HG03521 (cell line): Measurements from ENCODE around the gene PRR15.
"Not testable (repeated sequence)": the region's sequence is repeated elsewhere in the genome, so short reads cannot be mapped to it uniquely, and the experiment has no call there.

Experiments
- ATAC-seq: cut with Tn5 transposase; IDR thresholded peaks from one replicate; pipeline ENCODE4 v1.9.1; 2021; ENCODE audit warnings: mild to moderate bottlenecking, moderate library complexity; ENCODE audit not compliant: unreplicated experiment

PRR15 gene

GRCh38 chr7:29563590-29564495 lies at the start of gene PRR15:
TSS of gene PRR15 (plus strand) at chr7:29563835. CDS start at chr7:29566330, 2,495 bp downstream.
- ATAC-seq = no peak

- ATAC-seq = no peak
Observed at GRCh38 chr7:29516491-29516890, 47.1 kb upstream of the PRR15 start.

- no peak for ATAC-seq
Observed at GRCh38 chr7:29518616-29519015, 45.0 kb upstream of the PRR15 start.

GRCh38 chr7:29523728-29524127 lies 39.9 kb upstream of the PRR15 start:
- ATAC-seq = no peak

GRCh38 chr7:29527505-29528108 lies 36.0 kb upstream of the PRR15 start:
- no peak for ATAC-seq

GRCh38 chr7:29528526-29528925 lies 35.1 kb upstream of the PRR15 start:
- not testable (repeated sequence) for ATAC-seq

GRCh38 chr7:29538389-29538788 lies 25.2 kb upstream of the PRR15 start:
- no peak for ATAC-seq

GRCh38 chr7:29539471-29539870 lies 24.2 kb upstream of the PRR15 start:
- no peak for ATAC-seq

- no peak for ATAC-seq
Observed at GRCh38 chr7:29547421-29547820, 16.2 kb upstream of the PRR15 start.

GRCh38 chr7:29548823-29549222 lies 14.8 kb upstream of the PRR15 start:
- no peak for ATAC-seq

GRCh38 chr7:29552392-29552791 lies 11.2 kb upstream of the PRR15 start:
- no peak for ATAC-seq

- ATAC-seq = no peak
Observed at GRCh38 chr7:29555061-29555460, 8.6 kb upstream of the PRR15 start.

- ATAC-seq = no peak
Observed at GRCh38 chr7:29556405-29557195, 7.0 kb upstream of the PRR15 start.

- ATAC-seq = no peak
Observed at GRCh38 chr7:29557954-29558353, 5.7 kb upstream of the PRR15 start.

- ATAC-seq = no peak
Observed at GRCh38 chr7:29561271-29561670, 2.4 kb upstream of the PRR15 start.

GRCh38 chr7:29562307-29562706 lies 1.3 kb upstream of the PRR15 start:
- ATAC-seq = no peak

GRCh38 chr7:29564496-29565223 lies 1.0 kb downstream of the PRR15 start:
- ATAC-seq = no peak

- no peak for ATAC-seq
Observed at GRCh38 chr7:29565224-29565630, 1.6 kb downstream of the PRR15 start.

- no peak for ATAC-seq
Observed at GRCh38 chr7:29565634-29565981, 2.0 kb downstream of the PRR15 start.

- ATAC-seq = no peak
Observed at GRCh38 chr7:29565982-29566746, 2.5 kb downstream of the PRR15 start.
